Measurements from ENCODE around the gene CPZ. TPM values are rescaled to one million over a fixed set of nuclear protein-coding genes. Genes with fewer than 3 reads are reported as not detected.

Gene CPZ
- total RNA-seq, 2 donors from 2014 or later: 0.90 to 1.2 TPM

- Histone ChIP-seq H3K4me3 (no peak within 1 kb of the TSS), H3K4me1 (peaks cover 0 to 7% of the 10 kb centered on the region in 2 donors), H3K27me3 (peaks cover 5 to 8% of the 10 kb centered on the region in 2 donors), H3K27ac (no peak within 1 kb of the TSS), H3K36me3 (no peaks in the 10 kb centered on the region), H3K9me3 (no peaks in the 10 kb centered on the region)
- no peak for TF ChIP-seq CTCF (IDR thresholded peaks at IDR 0.05)
- DNase-seq (ENCODE audit: low spot score): no peak
Measured at GRCh38 chr4:8580321-8581093, 12.1 kb upstream of the CPZ start, which contains the start of gene GPR78. Gene GPR78 (plus strand): TSS chr4:8580392. CDS start chr4:8580983, 591 bp downstream.

- Histone ChIP-seq H3K27me3 (peaks cover 5 to 8% of the 10 kb centered on the region in 2 donors), H3K36me3 (no peaks in the 10 kb centered on the region), H3K4me3 (no peak overlapping the region), H3K4me1 (peaks cover 0 to 7% of the 10 kb centered on the region in 2 donors), H3K27ac (no peak overlapping the region), H3K9me3 (no peaks in the 10 kb centered on the region)
- no peak for DNase-seq (ENCODE audit: low spot score)
- no peak for TF ChIP-seq CTCF (IDR thresholded peaks at IDR 0.05)
Measured at GRCh38 chr4:8581094-8581861, 11.3 kb upstream of the CPZ start.

- Histone ChIP-seq H3K9me3 (no peaks in the 10 kb centered on the region), H3K4me3 (no peak overlapping the region), H3K27ac (no peak overlapping the region), H3K27me3 (peaks cover 5 to 8% of the 10 kb centered on the region in 2 donors), H3K4me1 (peaks cover 0 to 7% of the 10 kb centered on the region in 2 donors), H3K36me3 (no peaks in the 10 kb centered on the region)
- TF ChIP-seq CTCF (IDR thresholded peaks at IDR 0.05): no peak
- no peak for DNase-seq (ENCODE audit: low spot score)
Measured at GRCh38 chr4:8582016-8582415, 10.5 kb upstream of the CPZ start.

GRCh38 chr4:8582436-8582835 lies 10.1 kb upstream of the CPZ start:
- TF ChIP-seq CTCF (IDR thresholded peaks at IDR 0.05): no peak
- Histone ChIP-seq H3K4me3 (no peak overlapping the region), H3K36me3 (no peaks in the 10 kb centered on the region), H3K4me1 (peaks cover 0 to 7% of the 10 kb centered on the region in 2 donors), H3K27ac (no peak overlapping the region), H3K27me3 (peaks cover 5 to 8% of the 10 kb centered on the region in 2 donors), H3K9me3 (no peaks in the 10 kb centered on the region)
- DNase-seq (ENCODE audit: low spot score): no peak

DNA sequence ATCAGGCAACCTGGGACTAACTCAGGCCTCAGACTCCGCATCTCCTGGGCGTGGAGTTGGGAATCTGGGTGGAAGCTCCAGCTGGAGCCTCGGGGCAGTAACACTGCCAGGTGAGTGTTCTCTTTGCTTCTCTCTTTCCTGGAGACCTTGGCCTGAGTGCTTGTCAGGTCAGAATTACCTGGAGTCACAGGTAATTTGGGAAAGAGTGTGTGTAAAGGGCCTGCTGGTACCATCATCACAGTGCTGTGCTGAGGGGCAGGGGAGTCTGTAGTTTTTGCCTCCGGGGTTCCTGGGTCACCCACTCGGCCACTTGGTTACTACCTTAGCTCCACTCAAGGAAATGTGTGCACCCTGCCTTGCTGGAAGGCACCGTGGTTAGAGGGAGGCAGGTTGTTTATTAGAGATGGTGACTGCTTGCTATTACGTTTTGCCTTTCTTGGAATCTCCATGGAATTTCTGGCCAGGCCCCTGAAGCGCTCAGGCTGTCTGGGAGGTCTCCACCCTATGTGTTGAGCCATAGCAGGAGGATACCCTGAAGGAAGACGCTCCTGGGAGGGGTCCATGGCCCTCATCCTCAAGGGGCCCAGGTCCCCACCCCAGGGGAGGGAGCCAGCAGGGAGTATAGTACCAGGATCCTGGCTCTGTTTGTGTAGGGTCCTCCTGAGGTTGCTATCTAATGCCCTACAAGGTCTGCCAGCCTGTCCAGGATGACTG lies 9.5 kb upstream of the CPZ start:
- DNase-seq (ENCODE audit: low spot score): no peak
- TF ChIP-seq CTCF (IDR thresholded peaks at IDR 0.05): no peak
- H3K36me3 ChIP-seq: no peaks in the 10 kb centered on the region
- H3K9me3 ChIP-seq: no peaks in the 10 kb centered on the region
- no peak overlapping the region for H3K27ac ChIP-seq
- peaks cover 0 to 7% of the 10 kb centered on the region in 2 donors for H3K4me1 ChIP-seq
- no peak overlapping the region for H3K4me3 ChIP-seq
- H3K27me3 ChIP-seq: peaks cover 5 to 8% of the 10 kb centered on the region in 2 donors
